GM23248 (cell line): ENCODE data around the gene PEX16.

Experiments
- EZH2 ChIP-seq: fragments of 200-600 bp; sonication (generic); IDR thresholded peaks from 2 replicates; pipeline ENCODE4 v1.6.1; 2018; ENCODE audit warnings: antibody characterized with exemption, mild to moderate bottlenecking; ENCODE audit not compliant: insufficient read depth, poor library complexity, severe bottlenecking
- EZH2phosphoT487 ChIP-seq: fragments of 200-600 bp; sonication (generic); IDR thresholded peaks from 2 replicates; pipeline ENCODE4 v1.6.1; 2018; ENCODE audit warnings: antibody characterized with exemption, moderate library complexity, mild to moderate bottlenecking, low read depth; ENCODE audit not compliant: insufficient read depth

GRCh38 chr11:45929486-45930030 lies 11.9 kb upstream of the PEX16 start:
- no peak for TF ChIP-seq EZH2phosphoT487
- no peak for TF ChIP-seq EZH2
